GM12872 (cell line): ENCODE measurements around the gene MAN2B2.

Source experiments
- TF ChIP-seq, protein P1 (sequence below): IDR thresholded peaks from 3 replicates; pipeline ENCODE4 v1.5.1; 2011; ENCODE audit warnings: low read depth, mild to moderate bottlenecking, low read length, moderate library complexity; ENCODE audit not compliant: insufficient read depth

MAN2B2 gene

DNA sequence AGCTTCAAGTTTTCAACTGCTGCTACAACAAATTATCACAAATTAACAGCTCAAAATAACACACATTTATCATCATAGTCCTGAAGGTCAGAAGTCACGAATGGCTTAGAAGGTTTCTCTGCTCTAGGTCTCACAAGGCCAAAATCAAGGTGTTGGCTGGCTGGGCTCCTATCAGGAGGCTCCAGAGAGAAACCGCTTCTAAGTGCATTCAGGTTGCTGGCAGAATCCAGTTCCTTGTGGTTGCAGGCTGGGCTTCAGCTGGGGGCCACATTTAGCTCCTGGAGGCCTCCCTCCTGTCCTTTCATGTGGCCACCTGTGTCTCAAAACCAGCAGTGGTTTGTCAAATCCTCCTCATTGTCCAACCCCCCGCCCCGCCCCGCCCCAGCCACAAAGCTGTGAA is 80.9 kb downstream of the MAN2B2 start:
- TF ChIP-seq, protein P1, sequence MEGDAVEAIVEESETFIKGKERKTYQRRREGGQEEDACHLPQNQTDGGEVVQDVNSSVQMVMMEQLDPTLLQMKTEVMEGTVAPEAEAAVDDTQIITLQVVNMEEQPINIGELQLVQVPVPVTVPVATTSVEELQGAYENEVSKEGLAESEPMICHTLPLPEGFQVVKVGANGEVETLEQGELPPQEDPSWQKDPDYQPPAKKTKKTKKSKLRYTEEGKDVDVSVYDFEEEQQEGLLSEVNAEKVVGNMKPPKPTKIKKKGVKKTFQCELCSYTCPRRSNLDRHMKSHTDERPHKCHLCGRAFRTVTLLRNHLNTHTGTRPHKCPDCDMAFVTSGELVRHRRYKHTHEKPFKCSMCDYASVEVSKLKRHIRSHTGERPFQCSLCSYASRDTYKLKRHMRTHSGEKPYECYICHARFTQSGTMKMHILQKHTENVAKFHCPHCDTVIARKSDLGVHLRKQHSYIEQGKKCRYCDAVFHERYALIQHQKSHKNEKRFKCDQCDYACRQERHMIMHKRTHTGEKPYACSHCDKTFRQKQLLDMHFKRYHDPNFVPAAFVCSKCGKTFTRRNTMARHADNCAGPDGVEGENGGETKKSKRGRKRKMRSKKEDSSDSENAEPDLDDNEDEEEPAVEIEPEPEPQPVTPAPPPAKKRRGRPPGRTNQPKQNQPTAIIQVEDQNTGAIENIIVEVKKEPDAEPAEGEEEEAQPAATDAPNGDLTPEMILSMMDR = no peak

DNA sequence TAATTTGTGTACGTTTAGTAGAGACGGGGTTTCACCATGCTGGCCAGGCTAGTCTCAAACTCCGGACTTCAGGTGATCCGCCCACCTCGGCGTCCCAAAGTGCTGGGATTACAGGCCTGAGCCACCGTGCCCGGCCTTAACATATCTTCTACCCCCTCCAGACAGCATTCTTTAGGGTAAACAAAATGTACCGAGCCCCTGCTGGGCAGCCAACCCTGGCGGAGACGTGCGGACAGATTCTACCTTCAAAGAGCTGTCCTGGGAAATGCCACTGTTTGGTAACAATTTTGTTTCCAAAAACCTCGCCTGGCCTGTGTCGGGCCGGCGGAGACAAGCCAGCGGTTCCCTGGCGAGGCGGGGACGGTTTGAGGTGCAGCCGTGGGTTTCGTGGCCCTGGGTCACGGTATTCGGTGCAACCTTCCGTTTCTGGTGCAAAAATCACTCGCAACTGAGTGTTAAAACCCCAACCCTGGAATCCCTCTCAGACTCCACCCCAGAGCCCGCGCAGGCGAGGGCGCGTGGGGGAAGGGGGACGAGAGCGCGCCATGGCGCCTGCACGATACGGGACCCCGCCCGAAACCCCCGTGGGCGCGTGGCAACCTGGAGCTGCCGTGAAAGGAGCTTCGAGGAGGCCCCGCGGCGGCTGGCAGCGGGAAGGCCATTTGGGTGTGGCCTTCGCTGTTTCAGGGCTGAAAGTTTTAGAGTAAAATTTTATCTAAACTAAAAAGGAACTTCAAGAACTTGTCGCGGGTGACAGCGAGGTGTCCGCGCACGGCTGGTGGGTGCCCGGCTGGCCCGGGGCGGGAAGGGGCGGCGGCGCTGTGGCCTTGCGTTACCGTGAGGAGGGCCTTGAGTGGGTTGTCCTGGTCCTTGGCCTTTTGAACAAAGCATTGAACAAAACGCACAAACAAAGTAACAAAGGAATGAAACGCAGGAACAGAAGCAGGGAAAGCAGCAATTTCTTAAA is 82.5 kb downstream of the MAN2B2 start:
- TF ChIP-seq, protein P1 = no peak

DNA sequence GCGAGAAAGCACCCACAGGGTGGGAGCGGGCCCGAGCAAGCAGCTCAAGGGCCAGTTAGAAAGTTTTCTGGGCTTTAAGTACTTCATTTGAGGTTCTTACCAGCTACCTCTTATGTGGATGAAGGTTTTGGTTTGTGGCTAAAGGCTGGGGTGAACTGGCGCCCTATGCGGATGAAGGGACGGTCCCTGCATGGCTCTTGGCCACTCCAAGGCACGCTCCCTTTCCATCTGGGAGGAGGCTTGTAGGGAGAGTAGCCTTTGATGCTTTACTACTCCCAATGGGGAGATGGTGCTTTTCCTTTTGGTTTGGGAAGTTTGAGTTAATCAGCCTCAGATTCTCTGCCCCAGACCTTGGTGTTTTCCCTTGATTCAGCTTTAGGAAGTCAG is 83.2 kb downstream of the MAN2B2 start:
- TF ChIP-seq, protein P1 = no peak

DNA sequence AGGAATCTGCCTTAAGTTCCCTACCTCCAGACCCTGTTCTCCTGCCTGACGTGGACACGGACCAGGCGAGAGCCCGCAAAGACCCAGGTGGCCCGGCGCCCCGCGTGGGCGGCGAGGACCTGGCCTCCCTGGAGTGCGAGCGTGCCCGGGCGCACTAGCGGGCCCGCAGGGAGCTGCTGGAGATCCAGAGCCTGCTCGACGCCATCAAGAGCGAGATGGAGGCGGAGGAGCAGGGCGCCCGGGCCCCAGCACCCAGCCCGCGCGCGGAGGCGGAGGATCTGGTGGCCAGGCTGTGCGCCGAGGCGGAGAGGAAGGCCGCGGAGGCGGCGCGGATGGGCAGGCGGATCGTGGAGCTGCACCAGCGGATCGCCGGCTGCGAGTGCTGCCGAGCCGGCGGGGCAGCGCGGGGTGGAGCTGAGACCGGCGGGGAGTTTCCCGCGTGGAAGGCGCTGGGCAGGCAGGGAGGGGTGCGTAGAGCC is 83.6 kb downstream of the MAN2B2 start:
- TF ChIP-seq, protein P1 = no peak

DNA sequence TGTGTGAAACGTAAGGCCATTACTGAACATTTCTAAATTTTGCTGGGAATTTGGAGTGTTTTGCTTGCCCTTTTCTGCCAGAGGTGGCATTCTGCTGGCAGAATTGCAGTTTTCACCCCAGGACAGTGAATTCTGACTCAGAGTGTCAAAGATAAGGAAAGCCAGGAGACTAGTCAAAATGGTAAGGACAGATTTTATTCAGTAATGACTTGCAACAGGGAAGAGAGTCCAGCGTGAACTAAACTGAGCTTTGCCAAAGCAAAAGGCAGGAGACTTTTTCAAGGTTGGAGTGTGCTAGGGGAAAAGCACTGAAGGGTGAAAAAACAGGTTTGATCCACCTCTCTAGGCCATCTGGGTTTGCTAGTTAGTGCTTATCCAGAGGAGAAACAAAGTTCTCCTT is 84.9 kb downstream of the MAN2B2 start:
- TF ChIP-seq, protein P1 = no peak

DNA sequence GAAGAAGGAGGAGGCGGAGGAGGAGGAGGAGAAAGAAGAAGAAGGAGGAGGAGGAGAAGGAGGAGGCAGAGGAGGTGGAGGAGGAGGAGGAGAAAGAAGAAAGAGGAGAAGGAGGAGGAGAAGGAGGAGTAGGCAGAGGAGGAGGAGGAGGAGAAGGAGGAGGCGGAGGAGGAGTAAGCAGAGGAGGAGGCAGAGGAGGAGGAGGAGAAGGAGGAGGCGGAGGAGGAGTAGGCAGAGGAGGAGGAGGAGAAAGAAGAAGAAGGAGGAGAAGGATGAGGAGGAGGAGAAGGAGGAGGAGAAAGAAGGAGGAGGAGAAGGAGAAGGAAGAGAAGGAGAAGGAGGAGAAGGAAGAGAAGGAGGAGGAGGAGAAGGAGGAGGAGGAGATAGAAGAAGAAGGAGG is 85.4 kb downstream of the MAN2B2 start:
- TF ChIP-seq, protein P1 = no peak

DNA sequence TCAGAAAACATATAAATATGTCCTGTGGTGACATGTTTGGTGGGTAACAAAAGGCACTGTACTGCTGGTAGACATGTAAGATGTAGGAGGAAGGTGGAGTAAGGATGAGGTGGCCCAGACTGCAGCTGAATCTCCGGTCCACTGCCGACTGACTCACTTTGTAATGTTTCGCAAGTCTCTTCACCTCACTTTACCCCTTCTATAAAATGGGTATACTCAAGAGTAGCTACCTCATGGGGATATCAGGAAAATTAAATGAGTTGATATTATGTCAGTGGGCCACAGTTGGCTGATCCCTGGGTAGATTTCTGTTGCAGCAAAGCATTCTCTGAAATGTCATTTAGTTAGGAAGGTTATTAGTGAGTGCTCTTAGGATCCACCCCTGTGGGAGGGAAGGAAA is 87.6 kb downstream of the MAN2B2 start:
- TF ChIP-seq, protein P1 = no peak
